Medulla oblongata (tissue), 1 donor: Measurements from ENCODE around the gene NLRC5.
"Not testable (repeated sequence)": the region's sequence is repeated elsewhere in the genome, so short reads cannot be mapped to it uniquely, and the experiment has no call there.

Source experiments
- DNase-seq: peaks from one replicate; pipeline ENCODE4 v3.0.0-alpha.2; 2015; ENCODE audit errors: extremely low spot score

NLRC5 gene

GRCh38 chr16:57071081-57071732 is 81.8 kb downstream of the NLRC5 start:
- DNase-seq = not testable (repeated sequence)

- DNase-seq = no peak
Observed at GRCh38 chr16:57071831-57072582, 82.7 kb downstream of the NLRC5 start.

GRCh38 chr16:57072616-57073275 is 83.4 kb downstream of the NLRC5 start:
- DNase-seq = no peak

- DNase-seq = no peak
Observed at GRCh38 chr16:57077714-57078113, 88.4 kb downstream of the NLRC5 start.

- DNase-seq = no peak
Observed at GRCh38 chr16:57081744-57082143, 92.4 kb downstream of the NLRC5 start.

GRCh38 chr16:57082664-57083063 is 93.3 kb downstream of the NLRC5 start:
- no peak for DNase-seq

- no peak for DNase-seq
Observed at GRCh38 chr16:57083485-57084126, 94.2 kb downstream of the NLRC5 start.

GRCh38 chr16:57084257-57084770 is 95.0 kb downstream of the NLRC5 start:
- DNase-seq = peak; percentile 87

- no peak for DNase-seq
Observed at GRCh38 chr16:57084996-57085395, 95.6 kb downstream of the NLRC5 start.

- DNase-seq = no peak
Observed at GRCh38 chr16:57087003-57087402, 97.6 kb downstream of the NLRC5 start.

GRCh38 chr16:57089406-57089805 is 100.0 kb downstream of the NLRC5 start:
- no peak for DNase-seq

- no peak for DNase-seq
Observed at GRCh38 chr16:57091200-57091974, 102.0 kb downstream of the NLRC5 start.

GRCh38 chr16:57091975-57092785 is 102.8 kb downstream of the NLRC5 start, which contains the start of gene CPNE2:
Gene CPNE2, plus strand, starts transcription at chr16:57092583. Its CDS starts 18,160 bp downstream, at chr16:57110743.
- DNase-seq = peak; percentile 86

- DNase-seq = no peak
Observed at GRCh38 chr16:57092786-57093411, 103.5 kb downstream of the NLRC5 start.

GRCh38 chr16:57093666-57094564 is 104.6 kb downstream of the NLRC5 start:
- no peak for DNase-seq

GRCh38 chr16:57094911-57095310 is 105.6 kb downstream of the NLRC5 start:
- no peak for DNase-seq

GRCh38 chr16:57096192-57096591 is 106.8 kb downstream of the NLRC5 start:
- no peak for DNase-seq

- no peak for DNase-seq
Observed at GRCh38 chr16:57096793-57097192, 107.4 kb downstream of the NLRC5 start.
